ENCODE measurements around the gene SSR1.
"Not testable (repeated sequence)": the region's sequence is repeated elsewhere in the genome, so short reads cannot be mapped to it uniquely, and the experiment has no call there.

SSR1 gene

GRCh38 chr6:7316658-7317533 is 3.9 kb upstream of the SSR1 start:
- no peak for DNase-seq

GRCh38 chr6:7315948-7316365 is 3.0 kb upstream of the SSR1 start:
- DNase-seq, result peak; percentile 38

GRCh38 chr6:7315087-7315947 is 2.3 kb upstream of the SSR1 start:
- DNase-seq, result peak; percentile 21

GRCh38 chr6:7314414-7314813 is 1.4 kb upstream of the SSR1 start:
- peak; percentile 11 for DNase-seq

DNA sequence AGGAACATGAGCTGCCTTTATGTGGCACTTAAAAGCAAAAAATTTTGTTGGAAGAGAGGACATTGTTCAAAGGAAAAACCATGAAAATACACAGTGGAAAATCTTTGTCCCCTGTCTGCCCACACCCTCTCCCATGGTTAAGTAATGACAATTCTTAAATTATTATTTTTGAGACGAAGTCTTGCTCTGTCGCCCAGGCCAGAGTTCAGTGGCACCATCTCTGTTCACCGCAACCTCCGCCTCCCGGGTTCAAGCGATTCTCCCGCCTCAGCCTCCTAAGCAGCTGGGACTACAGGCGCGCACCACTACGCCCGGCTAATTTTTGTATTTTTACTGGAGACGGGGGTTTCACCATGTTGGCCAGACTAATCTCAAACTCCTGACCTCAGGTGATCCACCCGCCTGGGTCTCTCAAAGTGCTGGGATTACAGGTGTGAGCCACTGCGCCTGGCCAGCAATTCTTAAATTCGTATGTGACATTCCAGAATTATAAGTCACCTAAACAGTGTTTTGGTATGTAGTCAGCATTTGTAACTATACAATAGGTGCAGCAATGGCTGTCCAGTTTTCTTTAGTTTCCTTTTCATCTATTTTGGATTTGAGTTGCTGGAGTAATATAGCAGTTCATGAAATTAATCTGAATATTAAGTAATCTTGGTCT is 636 bp upstream of the SSR1 start:
- peak; percentile 13 for DNase-seq

- DNase-seq, result peak; percentile 18
These were observed 933 bp downstream of the SSR1 start for GRCh38 chr6:7311917-7312615.

DNA sequence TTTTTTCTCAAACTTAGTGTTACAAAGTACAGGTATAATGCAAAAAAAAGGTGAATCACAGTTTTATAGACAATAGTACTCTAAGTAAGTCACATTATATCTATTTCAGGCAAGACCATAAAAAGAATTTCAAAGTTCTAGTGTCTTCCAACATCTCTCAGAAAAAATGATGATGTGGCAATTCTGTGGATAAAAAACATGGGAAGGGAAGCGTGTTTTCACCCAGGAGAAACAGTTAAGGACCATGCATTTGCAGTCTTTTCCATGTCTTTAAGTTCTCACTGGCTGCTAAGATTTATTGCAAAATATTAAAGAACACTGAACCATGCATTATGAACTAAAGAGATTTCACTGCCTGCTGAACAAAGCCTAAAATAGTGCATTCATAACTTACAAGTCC is 1.8 kb downstream of the SSR1 start:
- peak; percentile 10 for DNase-seq

DNA sequence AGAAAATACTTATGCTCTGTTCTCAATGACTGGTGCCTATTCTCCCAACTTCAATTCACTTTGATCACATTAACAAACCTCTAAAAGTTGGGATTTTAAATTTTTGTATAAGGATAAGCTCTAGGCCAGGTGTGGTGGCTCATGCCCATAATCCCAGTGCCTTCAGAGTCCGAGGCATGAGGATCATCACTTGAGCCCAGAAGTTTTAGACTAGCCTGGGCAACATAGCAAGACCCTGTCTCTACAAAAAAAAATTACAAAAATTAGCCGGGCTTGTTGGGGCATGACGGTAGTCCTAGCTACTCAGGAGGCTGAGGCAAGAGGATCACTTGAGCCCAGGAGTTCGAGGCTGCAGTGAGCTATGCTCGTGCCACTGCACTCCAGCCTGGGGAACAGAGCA is 3.9 kb downstream of the SSR1 start:
- DNase-seq, result no peak

GRCh38 chr6:7307533-7307932 is 5.5 kb downstream of the SSR1 start:
- DNase-seq, result no peak

DNA sequence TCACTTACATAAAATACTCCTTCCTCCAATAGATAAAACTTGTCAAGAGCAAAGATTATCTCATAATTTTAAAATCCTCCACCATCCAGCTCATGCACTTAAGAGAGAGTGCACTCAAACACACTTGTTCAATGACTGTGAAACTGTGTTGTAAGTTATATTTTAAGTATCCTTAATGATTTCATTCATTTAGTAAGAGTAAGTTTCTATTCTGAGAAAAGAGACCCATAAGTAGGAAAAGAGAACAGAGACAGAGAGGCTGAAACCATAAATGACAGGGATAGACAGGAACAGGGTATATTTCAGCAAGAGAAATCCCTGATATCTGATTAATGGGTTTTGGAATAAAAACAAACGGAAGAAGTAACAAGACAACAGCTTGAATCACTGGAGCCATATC is 8.2 kb downstream of the SSR1 start:
- DNase-seq, result no peak

GRCh38 chr6:7301702-7302101 is 11.3 kb downstream of the SSR1 start:
- DNase-seq, result no peak

DNA sequence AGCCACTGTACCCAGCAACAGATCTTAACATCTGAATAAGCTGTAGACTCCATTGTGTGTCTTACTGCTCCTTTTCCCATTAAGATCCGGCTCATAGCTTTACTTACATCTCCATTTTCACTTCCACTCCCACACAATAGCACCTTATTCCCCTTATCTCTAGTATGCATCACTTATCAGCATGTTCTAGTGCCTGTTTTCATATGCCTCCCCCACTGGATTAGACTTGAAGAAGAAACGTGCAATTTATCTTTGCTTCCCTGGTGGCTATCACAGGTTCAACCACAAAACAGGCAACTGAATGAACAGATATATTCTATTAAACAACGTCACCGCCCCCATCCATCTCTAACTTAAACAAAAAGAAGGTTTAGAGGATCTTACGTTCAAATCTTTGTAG is 12.1 kb downstream of the SSR1 start:
- peak; percentile 35 for DNase-seq

DNA sequence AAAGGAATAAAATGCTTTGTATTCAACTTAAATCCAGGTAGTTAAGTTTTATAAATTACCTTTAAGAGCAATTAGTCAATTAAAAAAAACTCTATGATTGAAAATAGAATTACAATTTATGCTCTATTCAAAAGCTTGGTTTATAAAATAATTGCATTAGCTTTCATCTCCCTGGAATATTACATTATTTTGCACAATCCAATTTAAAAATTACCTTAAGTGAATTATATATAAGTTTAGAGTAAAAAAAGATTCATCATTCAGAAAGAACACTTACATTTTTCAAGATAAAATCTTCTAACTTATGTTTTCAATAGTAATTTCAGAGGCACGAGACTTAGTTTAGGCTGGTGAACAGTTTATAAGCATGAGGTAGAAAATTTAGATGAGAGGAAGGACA is 14.9 kb downstream of the SSR1 start:
- DNase-seq, result no peak

GRCh38 chr6:7296602-7297001 is 16.4 kb downstream of the SSR1 start:
- DNase-seq, result no peak

DNA sequence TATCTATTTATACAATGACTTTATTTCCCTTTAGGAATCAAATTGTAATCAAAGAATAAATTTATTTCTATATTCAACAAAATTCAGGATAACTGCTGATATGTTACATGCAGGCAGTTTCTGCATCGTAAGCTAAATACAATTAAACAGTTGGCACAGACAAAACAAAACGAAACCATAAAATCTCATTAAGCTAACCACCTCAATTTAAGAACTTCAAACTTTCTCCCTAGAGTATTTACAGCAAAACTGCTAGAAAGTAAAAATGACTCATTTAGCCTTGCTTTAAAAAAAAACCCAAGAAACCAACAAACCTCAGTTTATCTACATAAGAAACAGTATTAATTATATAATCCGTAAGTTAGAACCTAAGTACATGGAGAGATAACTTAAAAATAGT is 17.1 kb downstream of the SSR1 start:
- no peak for DNase-seq

DNA sequence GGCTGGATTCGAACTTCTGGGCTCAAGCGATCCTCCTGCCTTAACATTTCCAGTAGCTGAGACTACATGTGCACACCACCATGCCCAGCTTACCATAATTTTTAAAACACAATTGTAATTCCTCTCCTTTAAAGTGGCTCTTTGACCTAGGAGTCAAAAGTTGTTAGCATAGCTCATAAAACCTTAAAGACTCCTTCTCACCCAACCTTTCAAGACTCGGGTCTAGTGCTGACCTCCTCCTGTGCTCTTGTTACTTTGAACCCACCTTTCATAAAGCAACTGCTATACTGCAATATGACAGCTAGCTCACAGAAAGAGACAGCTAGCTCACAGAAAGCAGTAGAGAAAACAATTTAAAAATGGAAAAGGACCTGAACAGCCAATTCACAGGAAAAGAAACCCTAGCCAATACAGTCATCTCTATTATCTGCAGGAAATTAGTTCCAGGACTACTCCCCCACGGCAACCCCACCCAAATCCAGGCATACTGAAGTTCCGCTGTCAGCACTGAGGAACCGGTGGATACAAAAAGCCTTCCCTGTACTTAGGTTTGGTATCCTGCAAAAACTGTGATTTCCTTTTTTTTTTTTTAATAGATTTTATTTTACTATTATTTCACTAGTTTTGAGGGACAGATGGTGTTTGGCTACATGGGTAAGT is 20.3 kb downstream of the SSR1 start:
- DNase-seq, result no peak

GRCh38 chr6:7290079-7290478 is 22.9 kb downstream of the SSR1 start:
- DNase-seq, result no peak

- DNase-seq, result no peak
These were observed 27.6 kb downstream of the SSR1 start for GRCh38 chr6:7285416-7285815.

DNA sequence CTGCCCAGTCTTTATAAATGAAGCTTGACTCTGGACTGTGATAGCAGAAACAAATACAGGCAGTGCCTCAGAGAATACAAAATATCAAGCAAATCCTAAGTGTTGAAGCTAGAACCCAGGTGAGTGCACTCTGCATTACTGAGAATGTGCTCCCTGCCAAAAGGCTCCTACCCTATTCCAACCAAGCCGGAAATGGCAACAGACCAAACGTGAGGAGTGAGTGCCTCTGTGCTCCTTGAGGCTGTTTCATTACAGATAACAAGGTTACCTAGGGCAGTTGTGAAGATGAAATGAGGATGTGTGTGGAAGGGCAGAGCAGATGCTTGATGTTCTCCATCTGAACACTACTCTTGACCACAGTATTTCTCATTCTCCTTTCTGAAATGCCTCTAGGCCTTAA is 29.3 kb downstream of the SSR1 start:
- no peak for DNase-seq

GRCh38 chr6:7282097-7282906 is 30.7 kb downstream of the SSR1 start:
- peak; percentile 44 for DNase-seq

GRCh38 chr6:7276199-7276524 is 36.8 kb downstream of the SSR1 start:
- DNase-seq, result no peak

GRCh38 chr6:7274525-7274924 is 38.5 kb downstream of the SSR1 start:
- DNase-seq, result not testable (repeated sequence)

Measured in hematopoietic multipotent progenitor cell treated with erythropoietin and hydrocortisone succinate and interleukin-3 and kit ligand, for 4 days (in vitro differentiated cells).